ENCODE results near the gene LONP1. TPM values are rescaled to one million over a fixed set of nuclear protein-coding genes. Genes with fewer than 3 reads are reported as not detected.
"Not testable (repeated sequence)": the region's sequence is repeated elsewhere in the genome, so short reads cannot be mapped to it uniquely, and the experiment has no call there.

The LONP1 gene
- total RNA-seq, 1 experiment from 2014 or later, result 186 TPM

- TF ChIP-seq ATF6 (CRISPR knock-in tag; IDR thresholded peaks at IDR 0.05), result no peak
Observed at GRCh38 chr19:5742051-5742450, 22.1 kb upstream of the LONP1 start (continued).

GRCh38 chr19:5738423-5738822 lies 18.5 kb upstream of the LONP1 start:
- POLR2A ChIA-PET, result no interaction called here
- Mint-ChIP-seq H3K27ac (no peak overlapping the region), H3K4me3 (no peak overlapping the region), H3K4me1 (no peaks in the 10 kb centered on the region), H3K9me3 (peaks cover 8% of the 10 kb centered on the region), H3K36me3 (no peaks in the 10 kb centered on the region), H3K27me3 (ENCODE audit: low read depth) (peaks cover 16% of the 10 kb centered on the region)
- ATAC-seq (no peak), DNase-seq (ENCODE audit: low spot score) (no peak)
- TF ChIP-seq JUN (CRISPR knock-in tag; IDR thresholded peaks at IDR 0.05) (no peak), HMGA2 (CRISPR knock-in tag; IDR thresholded peaks at IDR 0.05) (no peak), CREM (CRISPR knock-in tag; IDR thresholded peaks at IDR 0.05) (no peak), ZNF121 (CRISPR knock-in tag; IDR thresholded peaks at IDR 0.05) (no peak), MYBL2 (CRISPR knock-in tag; IDR thresholded peaks at IDR 0.05) (no peak), CTCF (IDR thresholded peaks at IDR 0.05) (no peak), CBFB (CRISPR knock-in tag; IDR thresholded peaks at IDR 0.05; ENCODE audit: low read depth) (no peak), CREB1 (CRISPR knock-in tag; IDR thresholded peaks at IDR 0.05) (no peak), NFATC4 (CRISPR knock-in tag; IDR thresholded peaks at IDR 0.05) (no peak)
- CTCF ChIA-PET, result interaction anchor here (0.7 to 0.8 kb wide), 2 partner anchors 205 to 229 kb away, joined by 3 to 4 read pairs; no protein-coding TSS in a partner anchor

- DNase-seq (ENCODE audit: low spot score); H3K4me3 Mint-ChIP-seq; H3K4me1 Mint-ChIP-seq; H3K36me3 Mint-ChIP-seq; H3K27ac Mint-ChIP-seq; H3K9me3 Mint-ChIP-seq; H3K27me3 Mint-ChIP-seq (ENCODE audit: low read depth); ATAC-seq: not testable (repeated sequence)
- ChIA-PET POLR2A (interaction anchor here (0.7 to 1.2 kb wide), 2 partner anchors 71 to 1262 kb away, joined by 3 to 4 read pairs; no protein-coding TSS in a partner anchor), CTCF (interaction anchor here (1.1 to 1.2 kb wide), 2 partner anchors 13 to 71 kb away, joined by 3 read pairs; partner anchors contain the start of genes CATSPERD and LONP1)
Observed at GRCh38 chr19:5733172-5733571, 13.2 kb upstream of the LONP1 start.

- H3K4me3 Mint-ChIP-seq, result no peak overlapping the region
- no peak for ATAC-seq
- peaks cover 6% of the 10 kb centered on the region; the same call in 1 of the 2 replicates for H3K9me3 Mint-ChIP-seq
- no peaks in the 10 kb centered on the region for H3K36me3 Mint-ChIP-seq
- TF ChIP-seq SP1 (CRISPR knock-in tag; conservative IDR thresholded peaks at IDR 0.05) (no peak), ZMAT4 (CRISPR knock-in tag; IDR thresholded peaks at IDR 0.05) (no peak), MAX (CRISPR knock-in tag; IDR thresholded peaks at IDR 0.05) (no peak), ESRRA (CRISPR knock-in tag; IDR thresholded peaks at IDR 0.05; ENCODE audit: borderline replicate concordance) (no peak), ATF3 (CRISPR knock-in tag; conservative IDR thresholded peaks at IDR 0.05) (no peak)
- ChIA-PET POLR2A (no interaction called here), CTCF (interaction anchor here (1.0 kb wide), 1 partner anchor 76 kb away, joined by 4 read pairs; no protein-coding TSS in a partner anchor)
- no peak overlapping the region for H3K27ac Mint-ChIP-seq
- H3K4me1 Mint-ChIP-seq, result no peaks in the 10 kb centered on the region
- no peak for DNase-seq (ENCODE audit: low spot score)
- H3K27me3 Mint-ChIP-seq (ENCODE audit: low read depth), result peaks cover 10% of the 10 kb centered on the region
Observed at GRCh38 chr19:5727453-5728050, 7.6 kb upstream of the LONP1 start.

All from WTC11 (cell line).